ENCODE results near the gene ADRA2C.

The ADRA2C gene

DNA sequence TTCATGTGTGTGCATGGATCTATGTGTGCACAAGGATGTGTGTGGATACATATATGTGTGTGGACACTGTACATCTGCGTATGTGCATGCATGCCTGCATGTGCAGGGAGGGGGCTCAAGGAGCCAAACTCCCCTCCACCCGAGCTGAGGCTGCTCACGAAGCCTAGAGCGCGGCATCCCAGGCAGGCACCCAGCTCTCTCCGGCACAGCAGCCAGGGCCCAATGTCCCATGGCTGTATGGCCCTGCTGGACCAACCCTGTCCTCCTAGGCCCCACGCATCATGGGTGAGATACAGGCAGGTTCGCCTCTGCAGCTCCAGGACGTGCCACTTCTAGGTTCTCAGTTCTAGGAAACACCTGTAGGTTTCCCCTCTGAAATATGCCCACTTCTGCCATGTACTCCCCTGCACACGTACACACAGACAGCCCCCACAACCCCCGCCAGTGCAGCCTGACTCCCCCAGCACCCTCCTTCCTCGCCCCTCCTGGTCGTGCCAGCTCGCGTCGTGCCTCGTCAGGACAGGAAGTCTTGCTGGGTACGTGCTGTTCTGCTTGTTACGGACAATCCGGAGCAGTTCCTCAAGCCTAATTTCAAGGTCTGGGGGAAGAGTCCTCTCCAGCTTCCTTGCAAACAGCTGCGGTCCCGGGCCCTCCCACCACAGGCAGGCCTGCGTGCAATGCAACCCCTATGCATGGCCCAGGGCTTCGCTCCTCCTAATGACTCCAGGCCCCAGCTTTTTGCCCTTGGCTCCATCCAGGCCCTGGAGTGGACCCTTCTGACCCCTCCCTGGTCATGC lies 3.2 kb upstream of the ADRA2C start:
- DNase-seq, result no peak

DNA sequence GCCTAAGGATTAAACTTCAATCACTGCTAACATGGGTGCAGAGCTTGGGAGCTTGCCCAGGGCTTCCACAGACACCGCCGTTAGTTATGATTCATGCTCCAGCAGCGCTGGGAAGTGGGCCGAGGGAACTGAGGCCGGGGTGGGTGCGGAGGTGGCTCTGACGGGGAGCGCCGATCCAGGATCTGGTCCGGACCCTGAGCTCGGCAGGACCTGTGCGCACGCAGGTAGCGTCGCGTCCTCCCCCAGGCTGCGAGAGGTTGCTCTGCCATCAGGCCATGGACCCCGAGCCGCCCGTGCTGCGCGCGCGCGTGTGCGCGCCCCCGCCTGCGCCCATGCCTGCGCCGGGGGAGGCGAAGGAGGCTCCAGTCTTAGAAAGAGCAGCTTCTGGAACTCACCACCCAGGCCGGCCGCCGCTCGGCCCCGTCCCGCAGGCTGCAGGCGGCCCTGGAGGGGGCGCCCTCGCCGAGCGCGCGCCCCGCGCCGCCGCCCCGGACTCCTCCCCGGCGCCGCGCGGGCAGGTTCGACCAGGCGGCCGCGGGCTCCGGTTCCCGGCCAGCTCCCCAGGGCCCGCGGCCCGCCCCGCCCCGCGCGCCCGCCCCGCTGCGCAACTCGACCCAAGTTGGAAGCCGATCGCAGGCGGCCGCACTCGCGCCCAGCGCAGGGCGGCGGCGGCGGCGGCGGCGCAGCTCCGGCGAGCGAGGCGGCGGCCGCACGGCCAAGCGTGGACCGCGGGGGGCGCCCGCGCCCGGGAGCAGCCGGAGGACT lies 732 bp upstream of the ADRA2C start:
- no peak for DNase-seq

DNA sequence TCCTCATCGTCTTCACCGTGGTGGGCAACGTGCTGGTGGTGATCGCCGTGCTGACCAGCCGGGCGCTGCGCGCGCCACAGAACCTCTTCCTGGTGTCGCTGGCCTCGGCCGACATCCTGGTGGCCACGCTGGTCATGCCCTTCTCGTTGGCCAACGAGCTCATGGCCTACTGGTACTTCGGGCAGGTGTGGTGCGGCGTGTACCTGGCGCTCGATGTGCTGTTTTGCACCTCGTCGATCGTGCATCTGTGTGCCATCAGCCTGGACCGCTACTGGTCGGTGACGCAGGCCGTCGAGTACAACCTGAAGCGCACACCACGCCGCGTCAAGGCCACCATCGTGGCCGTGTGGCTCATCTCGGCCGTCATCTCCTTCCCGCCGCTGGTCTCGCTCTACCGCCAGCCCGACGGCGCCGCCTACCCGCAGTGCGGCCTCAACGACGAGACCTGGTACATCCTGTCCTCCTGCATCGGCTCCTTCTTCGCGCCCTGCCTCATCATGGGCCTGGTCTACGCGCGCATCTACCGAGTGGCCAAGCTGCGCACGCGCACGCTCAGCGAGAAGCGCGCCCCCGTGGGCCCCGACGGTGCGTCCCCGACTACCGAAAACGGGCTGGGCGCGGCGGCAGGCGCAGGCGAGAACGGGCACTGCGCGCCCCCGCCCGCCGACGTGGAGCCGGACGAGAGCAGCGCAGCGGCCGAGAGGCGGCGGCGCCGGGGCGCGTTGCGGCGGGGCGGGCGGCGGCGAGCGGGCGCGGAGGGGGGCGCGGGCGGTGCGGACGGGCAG lies 792 bp downstream of the ADRA2C start:
- DNase-seq, result no peak

DNA sequence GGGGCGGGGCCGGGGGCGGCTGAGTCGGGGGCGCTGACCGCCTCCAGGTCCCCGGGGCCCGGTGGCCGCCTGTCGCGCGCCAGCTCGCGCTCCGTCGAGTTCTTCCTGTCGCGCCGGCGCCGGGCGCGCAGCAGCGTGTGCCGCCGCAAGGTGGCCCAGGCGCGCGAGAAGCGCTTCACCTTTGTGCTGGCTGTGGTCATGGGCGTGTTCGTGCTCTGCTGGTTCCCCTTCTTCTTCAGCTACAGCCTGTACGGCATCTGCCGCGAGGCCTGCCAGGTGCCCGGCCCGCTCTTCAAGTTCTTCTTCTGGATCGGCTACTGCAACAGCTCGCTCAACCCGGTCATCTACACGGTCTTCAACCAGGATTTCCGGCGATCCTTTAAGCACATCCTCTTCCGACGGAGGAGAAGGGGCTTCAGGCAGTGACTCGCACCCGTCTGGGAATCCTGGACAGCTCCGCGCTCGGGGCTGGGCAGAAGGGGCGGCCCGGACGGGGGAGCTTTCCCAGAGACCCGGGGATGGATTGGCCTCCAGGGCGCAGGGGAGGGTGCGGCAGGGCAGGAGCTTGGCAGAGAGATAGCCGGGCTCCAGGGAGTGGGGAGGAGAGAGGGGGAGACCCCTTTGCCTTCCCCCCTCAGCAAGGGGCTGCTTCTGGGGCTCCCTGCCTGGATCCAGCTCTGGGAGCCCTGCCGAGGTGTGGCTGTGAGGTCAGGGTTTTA lies 1.5 kb downstream of the ADRA2C start:
- DNase-seq, result no peak

DNA sequence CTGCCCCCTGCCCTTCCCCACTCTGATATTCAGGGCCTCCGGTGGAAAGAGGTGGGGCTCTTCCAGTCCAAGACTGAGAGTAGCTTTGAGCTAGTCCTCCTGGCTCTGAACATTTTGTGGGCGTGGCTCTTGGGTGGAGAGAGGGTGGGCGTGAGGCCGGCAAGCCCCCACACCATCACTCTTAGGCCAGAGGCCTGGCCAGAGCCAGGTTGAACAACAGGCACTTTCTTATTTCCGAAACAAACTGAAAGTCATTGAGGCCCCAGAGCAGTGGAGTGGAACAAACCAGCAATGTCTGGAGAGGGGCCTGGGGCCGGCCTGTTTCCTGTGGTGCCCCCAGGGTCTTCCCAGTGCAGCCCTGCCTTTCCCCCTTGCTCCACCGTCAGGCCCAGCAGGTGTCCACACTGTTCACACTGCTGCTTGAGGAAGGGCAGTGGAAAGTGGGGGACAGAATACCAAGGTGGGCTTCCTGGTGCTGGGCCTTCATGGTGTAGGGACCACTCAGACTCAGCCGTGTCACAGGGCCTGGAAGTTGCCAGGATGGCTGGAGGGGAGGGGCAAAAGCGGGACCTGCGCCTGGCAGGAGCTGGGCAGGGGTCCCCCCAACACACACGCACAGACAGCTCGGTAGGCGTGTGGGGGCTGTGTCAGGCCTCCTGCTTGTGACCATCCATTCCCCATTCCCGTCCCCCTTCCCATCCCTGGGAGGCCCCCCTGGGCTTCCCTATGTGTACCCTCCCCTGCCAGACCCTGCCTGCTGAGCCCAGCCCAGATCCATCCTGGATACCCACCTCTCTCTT lies 2.9 kb downstream of the ADRA2C start:
- no peak for DNase-seq

DNA sequence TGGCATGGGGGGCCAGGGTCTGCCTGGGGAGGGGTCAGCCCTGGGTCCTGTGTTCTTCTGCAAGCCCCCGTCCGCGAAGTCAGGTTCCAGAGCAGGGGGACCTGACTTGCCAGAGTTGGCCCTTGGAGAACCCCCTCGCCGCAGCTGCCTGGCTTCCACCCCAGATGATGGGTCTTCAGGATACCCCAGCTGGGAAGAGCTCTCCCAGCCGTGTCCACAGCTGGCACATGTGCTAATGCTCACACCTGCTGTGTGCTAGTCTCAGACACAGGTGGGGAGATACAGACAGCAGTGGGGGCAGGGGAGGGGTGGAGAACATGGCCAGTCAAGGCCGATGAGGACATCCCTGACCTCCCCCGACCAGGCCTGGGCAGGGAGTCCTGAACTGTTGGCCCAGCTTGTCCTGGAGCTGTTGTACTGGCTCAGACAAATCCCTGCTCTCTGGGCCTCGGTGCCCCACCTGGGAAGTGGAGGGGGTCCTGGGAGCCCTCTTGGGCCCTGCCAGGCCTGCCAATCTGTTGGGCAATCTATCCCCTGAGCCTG lies 3.5 kb downstream of the ADRA2C start:
- no peak for DNase-seq

DNA sequence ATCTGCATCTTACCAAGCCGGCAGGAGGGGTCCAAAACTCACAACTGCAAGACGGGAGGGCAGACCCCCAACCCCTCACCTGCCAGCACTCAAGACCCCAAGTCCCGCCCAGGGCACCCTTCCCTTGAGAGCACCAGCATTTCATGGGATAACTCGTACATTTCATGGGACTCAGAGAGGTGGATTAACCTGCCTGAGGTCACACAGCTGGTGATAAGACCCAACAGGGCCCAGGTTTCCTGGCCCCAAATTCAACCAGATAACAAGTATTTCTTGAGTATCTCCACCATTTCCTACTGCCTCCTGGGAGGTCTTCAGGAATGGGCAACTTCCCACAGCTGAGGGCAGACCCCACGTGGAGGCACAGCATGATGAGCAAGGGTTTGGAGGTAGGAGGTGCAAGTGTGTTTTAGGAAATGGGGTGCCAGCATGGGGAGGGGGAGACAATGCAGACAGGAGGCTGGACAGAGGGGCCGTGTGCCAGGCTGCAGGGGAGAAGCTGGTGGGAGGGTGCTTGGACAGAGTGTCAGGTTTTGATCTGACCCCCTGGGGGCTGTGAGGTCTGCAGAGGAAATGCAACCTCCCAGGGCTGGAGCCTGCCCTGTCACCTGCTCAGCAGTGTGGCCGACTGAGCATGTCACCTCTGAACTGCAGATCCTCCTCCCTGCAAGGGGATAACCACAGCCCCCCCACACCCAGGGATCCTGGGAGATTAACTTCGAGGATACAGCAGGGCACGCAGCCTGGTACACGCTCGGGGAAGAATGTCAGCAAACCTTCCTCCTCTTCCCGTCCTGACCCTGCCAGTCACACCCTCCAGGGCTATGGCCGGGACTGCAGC lies 4.4 kb downstream of the ADRA2C start:
- DNase-seq, result no peak

DNA sequence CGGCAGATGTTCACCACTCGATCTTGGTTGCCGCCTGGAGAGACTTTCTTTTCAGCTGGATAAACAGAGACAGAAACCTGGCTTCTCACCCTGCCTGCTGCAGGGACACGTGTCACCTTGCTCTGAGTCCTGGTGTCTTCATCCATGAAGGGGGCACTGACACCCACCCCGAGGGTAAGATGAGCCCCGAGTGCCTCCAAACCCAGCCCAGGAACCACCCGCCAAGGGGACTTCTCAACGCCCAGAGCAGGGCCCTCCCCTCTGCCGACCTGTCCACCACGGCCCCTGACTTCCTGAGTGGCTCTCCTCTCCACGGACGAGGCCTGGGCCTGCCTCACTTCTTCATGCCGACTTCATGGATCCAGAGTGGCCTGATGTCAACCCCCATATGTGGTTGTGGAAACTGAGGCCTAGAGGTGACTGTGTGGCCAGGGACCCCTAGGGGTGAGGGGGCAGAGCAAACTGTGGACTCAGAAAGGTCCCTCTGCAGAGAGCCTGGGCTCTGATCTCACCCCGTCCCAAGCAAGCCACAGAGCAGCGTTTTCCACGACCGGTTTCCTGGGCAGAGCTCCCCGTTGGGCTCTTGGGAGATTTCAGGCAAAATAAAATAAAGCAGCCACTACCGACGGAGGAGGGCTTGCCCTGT lies 5.1 kb downstream of the ADRA2C start:
- no peak for DNase-seq

DNA sequence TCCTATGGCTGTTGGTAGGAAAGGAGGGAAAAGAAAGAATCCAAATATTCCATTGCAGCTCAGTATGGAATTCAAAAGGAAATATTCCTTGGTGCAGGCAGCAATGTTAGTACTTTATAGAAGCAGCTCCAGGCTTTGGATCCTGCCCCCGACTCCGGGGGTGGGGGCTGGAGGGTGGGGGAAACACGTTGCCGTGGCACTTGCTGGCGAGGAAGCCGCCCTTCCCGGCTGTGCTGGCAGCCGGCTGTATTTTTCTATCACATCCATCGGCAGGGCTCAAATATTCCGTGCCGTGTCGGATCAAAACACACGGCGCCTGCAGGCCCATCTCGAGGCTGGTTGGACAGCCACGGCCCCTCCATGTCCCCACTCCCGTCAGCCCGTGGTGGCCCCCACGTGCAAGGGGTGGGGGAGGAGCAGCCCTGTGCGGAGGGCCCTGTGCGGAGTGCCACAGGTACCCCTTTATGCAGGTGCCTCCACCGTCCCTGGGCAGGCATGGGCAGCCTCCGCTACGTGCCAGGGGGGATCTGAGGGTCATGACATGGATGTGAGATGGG lies 5.8 kb downstream of the ADRA2C start:
- DNase-seq, result no peak

DNA sequence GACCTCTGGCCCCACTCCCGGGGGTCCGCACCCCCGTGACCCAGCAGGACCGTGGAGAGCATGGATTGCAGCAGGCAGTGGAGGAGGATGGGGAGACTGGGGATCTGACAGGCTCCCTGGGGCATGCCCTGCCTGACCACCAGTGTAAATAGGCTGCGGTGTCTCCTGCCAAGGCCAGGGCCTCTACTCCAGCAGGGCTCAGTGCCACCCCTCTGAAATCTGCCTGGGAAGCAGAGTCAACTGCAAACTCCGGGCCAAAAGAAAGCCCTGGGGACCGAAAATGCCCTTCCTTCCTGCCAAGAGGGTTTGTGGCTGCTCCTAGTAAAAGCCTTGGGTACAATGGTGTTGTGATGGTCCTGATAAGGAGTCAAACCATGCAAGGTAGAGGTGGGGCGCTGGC lies 6.4 kb downstream of the ADRA2C start:
- DNase-seq, result no peak

DNA sequence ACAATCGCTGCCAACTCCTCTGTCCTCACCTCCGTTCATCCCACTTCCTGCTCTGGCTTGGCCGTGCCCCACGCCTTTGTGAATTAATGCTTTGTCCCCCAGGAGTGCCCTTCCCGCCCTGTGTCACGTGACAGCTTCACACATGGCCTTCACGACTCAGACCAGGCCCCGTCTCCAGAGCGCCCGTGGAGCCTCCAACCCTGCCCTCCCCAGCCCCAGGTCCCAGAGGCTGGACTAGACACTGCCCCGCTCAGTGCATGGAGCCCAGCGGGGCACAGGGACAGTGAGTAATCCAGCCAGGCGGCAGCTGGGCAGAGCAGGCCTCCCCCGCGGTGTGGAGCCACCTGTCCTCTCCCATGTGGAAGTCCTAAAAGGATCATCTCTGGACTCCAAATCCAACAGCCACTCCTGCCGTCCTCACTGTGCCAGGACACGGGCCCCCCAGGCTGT lies 7.4 kb downstream of the ADRA2C start:
- DNase-seq, result no peak

DNA sequence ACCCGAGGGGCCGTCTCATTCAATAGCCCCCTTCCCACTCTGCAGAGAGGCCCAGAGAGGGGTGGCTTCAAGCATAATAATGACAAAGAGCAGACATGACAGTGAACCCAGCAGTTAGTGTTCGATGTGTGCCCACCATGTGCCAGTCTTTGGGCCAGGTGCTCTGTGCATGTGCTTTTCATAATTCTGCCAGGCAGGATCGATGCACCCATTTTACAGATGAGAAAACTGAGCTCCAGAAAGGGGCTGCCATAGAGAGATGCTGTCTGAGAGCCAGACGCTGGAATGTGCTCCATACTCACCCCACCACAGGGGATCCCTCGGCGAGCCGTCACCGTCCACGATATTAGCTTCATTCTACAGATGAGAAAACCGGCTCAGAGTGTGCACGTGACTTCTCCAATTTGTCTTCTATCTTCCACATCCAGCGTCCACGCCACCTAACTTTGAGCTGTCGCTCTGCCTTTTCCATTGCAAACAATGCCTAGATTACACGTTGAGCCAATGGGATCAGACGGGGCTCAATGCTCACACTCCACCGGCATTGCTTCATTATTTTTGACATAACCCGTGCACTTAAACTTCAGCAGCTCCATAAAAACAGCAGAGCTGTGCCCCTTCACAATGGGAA lies 8.2 kb downstream of the ADRA2C start:
- DNase-seq, result no peak

DNA sequence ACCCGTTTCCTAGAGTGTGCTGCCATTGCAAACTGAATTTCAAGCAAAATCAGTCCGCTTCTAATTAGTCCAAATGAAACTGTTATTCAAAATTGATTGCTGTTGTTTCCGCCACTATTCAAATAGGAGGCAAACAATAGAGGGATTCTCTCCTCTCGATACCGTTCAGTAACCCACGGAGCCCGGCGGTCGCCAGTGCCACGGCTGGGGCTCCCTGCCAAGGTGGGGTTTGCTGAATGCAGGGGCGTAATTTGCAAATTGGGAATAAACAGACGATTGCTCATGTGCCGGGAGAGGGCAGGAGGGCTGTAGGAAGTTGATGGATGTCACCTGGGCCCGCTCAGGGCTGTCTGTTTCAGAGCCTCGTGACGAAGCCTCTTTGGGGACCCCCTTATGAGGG lies 8.8 kb downstream of the ADRA2C start:
- no peak for DNase-seq

DNA sequence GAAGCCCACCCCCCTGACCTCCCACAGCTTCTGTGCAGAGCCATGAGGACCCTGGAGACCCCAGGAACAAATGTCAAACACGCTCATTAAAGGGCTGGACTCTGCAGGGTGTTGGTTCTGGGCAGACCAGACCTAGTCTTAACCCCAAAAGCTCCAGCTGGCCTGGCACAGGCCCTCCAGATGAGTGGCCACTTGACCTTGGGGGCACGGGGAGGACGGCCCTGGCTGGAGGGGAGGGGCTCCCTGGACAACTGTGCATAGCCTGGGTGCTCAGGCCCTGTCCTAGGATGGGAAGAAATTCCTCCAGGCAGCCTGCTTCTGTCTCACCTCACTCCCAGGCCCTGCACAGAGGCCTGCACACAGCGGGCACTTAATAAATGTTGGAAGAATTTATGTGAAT lies 9.4 kb downstream of the ADRA2C start:
- DNase-seq, result no peak

DNA sequence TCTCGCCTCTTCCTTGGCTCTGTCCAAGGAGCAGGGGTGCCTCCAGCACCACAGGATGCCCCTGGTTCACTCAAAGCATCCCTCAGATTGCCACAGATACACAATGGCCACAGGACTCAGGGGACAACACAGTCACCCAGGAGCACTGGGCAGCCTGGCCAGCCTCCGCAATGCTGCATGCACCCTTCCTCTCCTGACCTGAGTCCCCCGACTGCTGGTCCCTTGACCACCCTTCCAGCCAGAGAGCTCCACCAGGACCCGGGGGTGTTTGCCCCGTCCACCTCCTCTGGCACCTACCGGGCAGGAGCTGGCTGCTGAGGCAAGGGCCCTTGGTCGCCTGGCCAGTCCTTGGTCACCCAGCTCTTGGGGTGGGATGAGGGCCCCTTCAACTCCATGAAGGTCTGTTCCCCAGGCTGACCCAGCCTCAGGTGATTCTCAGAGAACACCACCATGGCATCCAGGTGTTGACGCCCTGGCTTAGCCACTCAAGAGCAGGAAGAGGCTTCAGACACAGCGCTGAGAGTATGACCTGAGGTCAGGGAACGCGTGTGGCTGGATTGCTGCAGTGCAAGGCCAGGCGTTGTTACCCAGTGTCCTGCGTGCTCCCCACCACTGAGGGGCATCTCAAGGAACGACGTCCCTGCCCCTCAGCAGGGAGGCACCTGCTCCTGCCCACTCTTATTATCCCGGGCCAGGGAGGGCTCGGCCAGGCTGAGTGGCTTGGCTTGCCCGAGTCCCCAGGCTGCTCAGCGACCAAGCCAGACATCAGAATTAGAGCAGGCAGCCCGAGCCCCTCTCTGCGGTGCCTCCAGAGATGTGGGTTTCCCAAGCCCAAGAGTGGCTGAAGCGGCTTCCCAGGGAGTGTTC lies 10.2 kb downstream of the ADRA2C start:
- DNase-seq, result no peak

DNA sequence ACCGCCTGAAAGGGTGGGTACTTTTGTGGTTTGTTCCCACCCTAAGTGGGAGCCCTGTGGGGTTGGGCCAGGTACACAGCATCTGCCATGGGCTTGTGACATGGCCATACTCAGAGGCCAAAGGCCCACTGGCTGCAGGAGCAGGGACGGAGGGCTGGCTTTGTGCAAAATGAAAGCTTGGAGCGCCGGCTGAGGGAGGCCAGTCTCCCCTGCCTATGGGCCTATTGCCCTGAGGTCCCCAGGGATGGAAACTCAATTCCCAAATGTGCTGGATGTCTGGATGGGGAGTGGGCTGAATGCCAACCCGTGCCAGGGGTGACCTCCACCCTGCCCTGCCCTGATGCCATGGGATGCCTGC lies 10.8 kb downstream of the ADRA2C start:
- DNase-seq, result no peak

DNA sequence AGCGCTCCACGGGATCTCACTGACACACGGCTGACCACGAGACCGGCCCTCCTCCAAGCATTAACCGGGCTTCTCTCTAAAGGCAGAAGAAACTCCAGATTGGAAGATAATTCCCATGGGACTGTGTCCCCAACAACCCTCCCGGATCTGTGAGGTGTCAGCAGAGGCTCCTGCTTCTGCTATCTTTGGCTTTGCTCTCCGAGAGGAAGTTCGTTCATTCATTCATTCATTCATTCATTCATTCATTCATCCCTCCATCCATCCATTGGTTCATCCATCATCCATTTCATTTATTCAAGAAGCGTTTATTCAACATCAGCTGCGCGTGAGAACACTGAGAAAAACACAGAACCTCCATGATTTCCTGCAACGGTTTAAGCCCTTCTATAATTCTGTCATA lies 11.5 kb downstream of the ADRA2C start:
- no peak for DNase-seq

DNA sequence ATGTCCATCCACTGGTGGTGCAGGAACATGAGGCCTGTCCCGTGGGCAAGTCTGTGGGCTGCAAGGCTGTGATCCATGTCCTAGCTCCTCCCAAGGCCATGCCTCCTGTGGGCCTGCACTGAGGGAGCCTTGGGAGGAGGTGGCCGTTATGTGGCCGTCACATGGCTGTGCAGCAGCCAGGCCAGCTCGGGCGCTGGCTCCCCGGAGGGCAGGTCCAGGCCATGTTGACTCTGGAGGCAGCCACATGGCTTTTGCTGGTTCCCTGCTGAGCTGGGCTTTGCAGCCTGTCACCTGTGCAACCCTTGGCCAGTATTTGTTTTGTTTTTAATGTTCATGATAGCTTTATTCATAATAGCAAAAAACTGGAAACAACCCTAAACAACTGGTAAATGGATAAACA lies 13.3 kb downstream of the ADRA2C start:
- no peak for DNase-seq
